RCC 7860 (cell line): ENCODE results near the gene B3GAT1.

Experiments used
- DNase-seq: peaks from one replicate; pipeline ENCODE4 v3.0.0-alpha.2; 2015; ENCODE audit warnings: low spot score
- FAIRE-seq: peaks from 2 replicates; lab custom pipeline; 2012; peaks lifted over from hg19 to GRCh38; lab: Jason Lieb, UNC

The B3GAT1 gene

DNA sequence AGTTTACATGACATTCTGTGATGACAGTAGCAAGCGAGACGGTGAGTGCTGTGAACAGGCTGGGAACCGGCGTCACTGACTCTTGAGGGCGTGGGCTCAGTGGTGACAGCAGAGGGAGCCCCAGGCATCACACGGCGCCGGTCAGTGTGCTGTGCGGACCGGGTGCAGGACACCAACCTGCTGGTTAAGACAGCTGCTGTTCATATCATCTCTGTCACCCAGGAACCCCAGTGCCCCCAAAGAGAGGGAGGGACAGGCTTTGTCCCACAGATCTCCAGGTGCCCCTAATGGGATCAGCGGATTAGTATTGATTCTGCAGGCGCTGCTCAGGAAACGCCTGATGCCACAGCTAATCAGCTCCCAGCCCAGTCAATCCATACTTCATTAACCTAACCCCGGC, 18.4 kb downstream of the B3GAT1 start:
- FAIRE-seq (no peak), DNase-seq (no peak)

- FAIRE-seq: no peak
- no peak for DNase-seq
Measured at GRCh38 chr11:134392953-134393615, 19.0 kb downstream of the B3GAT1 start.

DNA sequence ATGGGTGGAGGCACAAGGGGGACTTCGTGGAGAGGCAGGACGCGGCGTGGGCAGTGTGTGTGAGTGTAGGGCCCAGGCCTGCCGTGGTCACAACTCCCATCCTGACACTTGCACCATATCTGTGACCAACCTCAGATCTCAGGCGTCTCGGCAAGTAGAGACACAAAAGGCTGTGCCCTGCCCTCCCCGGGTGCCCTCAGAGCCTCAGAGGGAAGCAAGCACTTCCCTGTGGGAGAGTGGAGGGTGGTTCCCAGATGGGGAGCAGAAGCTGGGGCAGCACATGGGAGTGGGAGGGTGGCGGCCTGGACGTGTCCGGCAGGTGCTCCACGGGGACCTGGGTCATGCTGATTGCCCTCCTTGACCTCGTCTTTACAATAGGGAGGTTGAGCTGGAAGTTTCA, 20.4 kb downstream of the B3GAT1 start:
- no peak for FAIRE-seq

DNA sequence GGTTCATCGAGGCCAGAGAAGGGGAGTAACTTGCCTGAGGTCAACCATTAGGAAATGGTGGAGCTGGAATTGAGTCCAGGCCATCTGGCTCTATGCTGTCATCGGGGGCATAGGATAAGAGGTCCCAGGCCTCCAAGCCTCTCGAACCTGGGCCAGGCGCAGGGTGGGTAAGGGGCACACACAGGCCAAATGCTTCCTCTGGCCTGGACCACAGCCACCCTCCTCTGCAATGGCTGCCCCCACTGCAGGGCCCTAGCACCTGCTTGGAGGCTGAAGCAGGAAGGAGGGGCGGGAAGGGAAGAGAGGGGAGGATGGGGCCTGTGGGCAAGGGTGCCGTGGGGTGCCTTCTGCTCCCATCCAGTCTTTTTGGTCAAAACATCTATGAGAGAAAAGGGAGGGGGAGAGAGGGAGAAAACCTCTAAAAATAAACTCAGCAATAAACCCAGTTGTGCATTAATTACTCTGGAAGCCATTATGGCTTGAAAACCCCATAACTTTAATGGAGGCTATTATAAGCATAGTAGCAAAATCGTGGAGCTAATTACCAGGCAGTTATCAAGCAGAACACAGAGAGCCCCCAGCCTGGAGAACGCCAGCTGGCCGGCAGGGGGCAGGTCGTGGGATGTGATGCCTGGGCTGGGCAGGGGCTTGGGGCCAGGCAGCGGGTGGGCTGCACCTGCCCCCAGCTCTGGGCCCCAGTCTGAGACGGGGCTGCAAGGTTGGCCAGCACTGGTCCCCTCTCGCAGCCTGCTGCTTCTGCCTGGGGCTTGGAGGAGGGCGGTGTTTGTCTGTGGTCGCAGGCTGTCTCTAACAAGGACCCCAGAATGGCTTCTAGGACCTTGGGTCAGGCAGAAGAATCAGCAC, 21.1 kb downstream of the B3GAT1 start:
- FAIRE-seq (no peak), DNase-seq (no peak)

More for the DNA sequence above, 20.4 kb downstream of the B3GAT1 start:
- DNase-seq: no peak

DNA sequence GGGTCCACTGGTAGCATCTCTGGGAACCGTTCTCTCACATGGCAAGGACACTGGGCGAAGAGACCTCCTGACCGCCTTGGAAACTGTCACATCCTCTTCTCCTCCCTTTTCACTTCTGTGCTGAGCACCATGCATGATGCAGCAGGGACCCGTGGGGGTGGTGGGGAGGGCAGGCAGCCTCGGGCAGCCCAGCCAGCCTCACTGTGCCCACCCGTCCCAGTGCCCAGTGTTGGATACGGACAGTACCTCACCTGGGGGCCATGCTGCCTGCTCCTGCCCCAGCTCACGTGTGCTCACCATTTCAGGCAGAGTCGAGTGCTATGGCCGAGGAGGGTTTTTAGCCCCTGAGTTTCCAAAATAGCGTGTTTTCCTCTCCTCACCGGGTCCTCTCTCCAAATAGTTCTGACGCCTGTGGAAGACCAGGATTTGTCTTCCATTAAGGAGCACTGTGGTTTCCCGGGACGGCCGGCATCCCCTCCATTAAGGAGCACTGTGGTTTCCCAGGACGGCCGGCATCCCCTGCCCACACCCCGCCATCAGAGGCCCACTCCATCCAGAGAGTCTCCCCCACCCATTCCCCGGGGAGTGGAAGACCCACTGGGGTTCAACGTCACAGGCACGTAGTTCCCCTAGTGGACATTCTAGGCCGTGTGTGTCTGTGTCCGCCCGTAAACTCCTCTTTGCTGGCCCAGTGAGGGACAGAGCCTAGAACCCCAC, 22.4 kb downstream of the B3GAT1 start:
- no peak for FAIRE-seq
- DNase-seq: no peak

- no peak for DNase-seq
- FAIRE-seq: no peak
Measured at GRCh38 chr11:134388590-134388989, 23.5 kb downstream of the B3GAT1 start.

- FAIRE-seq (no peak), DNase-seq (no peak)
Measured at GRCh38 chr11:134387501-134387900, 24.5 kb downstream of the B3GAT1 start.

GRCh38 chr11:134386945-134387344, 25.1 kb downstream of the B3GAT1 start:
- FAIRE-seq: no peak
- DNase-seq: no peak

- DNase-seq (no peak), FAIRE-seq (no peak)
Measured at GRCh38 chr11:134385774-134386565, 26.1 kb downstream of the B3GAT1 start.

DNA sequence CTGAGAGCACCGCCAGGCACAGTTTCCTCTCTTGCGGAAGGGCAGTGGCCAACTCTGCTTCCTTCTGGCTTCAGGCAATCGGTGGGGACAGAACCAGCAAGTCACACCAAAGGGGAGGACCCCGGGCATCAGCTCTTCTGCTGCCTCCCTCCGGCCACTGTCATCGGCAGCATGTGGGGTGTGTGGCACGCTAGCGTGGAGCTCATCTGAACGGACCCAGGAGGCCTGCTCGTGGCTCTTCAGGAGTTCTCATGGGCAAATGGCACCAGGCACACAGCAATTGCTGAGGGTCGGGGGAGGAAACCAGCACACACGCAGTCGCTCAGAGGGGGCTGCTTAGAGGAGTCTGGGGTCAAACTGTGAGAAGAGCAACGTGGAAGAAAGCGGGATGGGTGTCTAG, 26.9 kb downstream of the B3GAT1 start:
- FAIRE-seq (no peak), DNase-seq (no peak)

DNA sequence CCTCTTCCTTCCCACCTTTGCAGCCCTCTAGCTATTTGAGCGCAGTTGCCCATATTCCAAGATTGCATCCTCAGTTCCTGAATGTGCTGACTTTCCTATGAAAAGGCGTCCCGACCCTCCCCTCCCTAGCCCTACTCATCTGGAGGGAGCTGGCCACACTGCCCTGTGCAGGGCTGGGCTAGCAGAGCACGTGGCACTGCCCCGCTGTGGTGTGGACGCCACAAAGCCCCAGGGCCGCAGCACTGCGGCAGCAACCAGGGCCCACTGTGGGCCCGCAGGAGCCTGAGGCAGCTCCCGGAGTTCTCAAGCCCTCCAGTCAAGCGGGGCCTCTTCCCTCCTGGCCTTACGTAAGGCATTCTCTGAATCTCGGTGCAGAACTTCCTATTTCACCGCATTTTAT, 27.6 kb downstream of the B3GAT1 start:
- DNase-seq: no peak
- no peak for FAIRE-seq

- no peak for DNase-seq
- no peak for FAIRE-seq
Measured at GRCh38 chr11:134383576-134384221, 28.3 kb downstream of the B3GAT1 start.

DNA sequence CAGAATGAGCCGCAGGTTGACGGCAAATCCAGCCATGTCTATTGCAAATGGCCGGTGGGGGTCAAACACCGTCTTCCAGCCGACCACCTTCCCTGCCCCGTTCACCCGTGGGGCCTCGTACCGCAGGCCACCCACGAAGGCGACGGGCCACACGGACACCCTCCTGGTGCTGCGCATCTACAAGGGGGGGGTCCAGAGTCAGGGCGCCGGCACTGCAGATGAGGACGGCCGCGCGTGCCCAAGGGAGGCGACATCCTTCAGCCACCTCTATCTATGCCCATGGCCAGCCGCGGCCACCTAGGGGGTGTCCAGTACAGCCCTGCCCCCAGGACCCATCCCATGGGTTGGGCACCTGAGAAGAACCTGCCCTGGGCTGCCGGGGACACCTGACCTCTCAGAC, 29.2 kb downstream of the B3GAT1 start:
- DNase-seq (no peak), FAIRE-seq (no peak)

GRCh38 chr11:134382257-134382656, 29.8 kb downstream of the B3GAT1 start:
- no peak for DNase-seq
- no peak for FAIRE-seq

DNA sequence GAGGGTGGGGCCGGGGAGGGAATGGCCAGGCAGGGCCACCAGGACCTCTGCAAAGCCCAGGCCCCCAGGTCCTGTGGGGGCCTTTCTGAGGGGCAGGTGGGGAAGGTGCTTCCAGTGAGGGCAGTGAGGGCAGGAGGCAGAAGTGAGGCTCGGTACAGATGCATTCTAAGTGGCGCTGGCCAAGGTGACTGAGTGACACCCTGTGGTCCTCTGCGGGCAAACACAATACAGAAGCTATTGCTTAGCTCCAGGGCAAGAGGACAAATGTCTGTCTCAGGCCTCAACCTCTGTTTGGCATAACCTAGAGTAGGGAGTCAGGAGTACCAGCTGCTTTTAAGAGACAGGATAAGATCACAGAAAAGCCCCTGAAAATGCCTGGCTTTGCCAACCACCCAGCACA, 31.3 kb downstream of the B3GAT1 start:
- FAIRE-seq (no peak), DNase-seq (no peak)

GRCh38 chr11:134380229-134380628, 31.8 kb downstream of the B3GAT1 start:
- DNase-seq: no peak
- no peak for FAIRE-seq

GRCh38 chr11:134379241-134379640, 32.8 kb downstream of the B3GAT1 start:
- no peak for FAIRE-seq
- DNase-seq: no peak

DNA sequence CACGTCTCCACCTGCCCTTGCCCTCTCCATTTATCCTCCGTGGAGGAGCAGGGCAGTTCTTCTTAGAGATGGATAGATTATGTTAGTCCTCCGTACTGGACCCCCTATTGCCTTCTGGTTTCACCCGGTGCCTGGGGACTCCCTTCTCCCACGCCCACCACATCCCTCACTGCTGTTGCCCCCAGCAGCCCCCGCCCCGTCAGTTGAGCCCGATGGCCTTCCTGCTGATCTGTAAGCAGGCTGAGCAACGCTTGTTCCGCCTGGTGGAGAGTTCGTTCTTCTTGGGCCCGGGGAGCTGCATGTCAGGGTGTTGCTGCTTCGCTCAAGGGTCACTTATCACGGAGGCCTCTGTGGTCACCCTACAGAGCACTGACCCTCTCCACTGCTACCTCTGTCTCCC, 34.2 kb downstream of the B3GAT1 start:
- FAIRE-seq: no peak
- no peak for DNase-seq

GRCh38 chr11:134376150-134376921, 35.7 kb downstream of the B3GAT1 start:
- no peak for FAIRE-seq
- no peak for DNase-seq
